ENCODE results near the gene SLC66A1. TPM values are rescaled to one million over a fixed set of nuclear protein-coding genes. Genes with fewer than 3 reads are reported as not detected.

SLC66A1 gene
- total RNA-seq, 1 experiment from 2014 or later = 17.5 TPM

GRCh38 chr1:19325368-19325957 is 13.3 kb downstream of the SLC66A1 start:
- DNase-seq (ENCODE audit: low read depth) = no peak

GRCh38 chr1:19325958-19326747 is 14.0 kb downstream of the SLC66A1 start:
- no peak for DNase-seq (ENCODE audit: low read depth)

- no peak for DNase-seq (ENCODE audit: low read depth)
Measured at GRCh38 chr1:19326748-19327065, 14.6 kb downstream of the SLC66A1 start.

GRCh38 chr1:19327301-19327700 is 15.2 kb downstream of the SLC66A1 start:
- DNase-seq (ENCODE audit: low read depth) = no peak

- DNase-seq (ENCODE audit: low read depth) = no peak
Measured at GRCh38 chr1:19327736-19328135, 15.6 kb downstream of the SLC66A1 start.

GRCh38 chr1:19328486-19328885 is 16.4 kb downstream of the SLC66A1 start:
- DNase-seq (ENCODE audit: low read depth) = no peak

GRCh38 chr1:19329188-19329587 is 17.1 kb downstream of the SLC66A1 start:
- DNase-seq (ENCODE audit: low read depth) = no peak

GRCh38 chr1:19329611-19330010 is 17.5 kb downstream of the SLC66A1 start:
- DNase-seq (ENCODE audit: low read depth) = no peak

- DNase-seq (ENCODE audit: low read depth) = no peak
Measured at GRCh38 chr1:19330449-19331135, 18.5 kb downstream of the SLC66A1 start.

GRCh38 chr1:19331262-19331878 is 19.2 kb downstream of the SLC66A1 start:
- no peak for DNase-seq (ENCODE audit: low read depth)

GRCh38 chr1:19332832-19333231 is 20.7 kb downstream of the SLC66A1 start:
- no peak for DNase-seq (ENCODE audit: low read depth)

GRCh38 chr1:19333587-19334354 is 21.6 kb downstream of the SLC66A1 start:
- no peak for DNase-seq (ENCODE audit: low read depth)

GRCh38 chr1:19336543-19336942 is 24.4 kb downstream of the SLC66A1 start:
- DNase-seq (ENCODE audit: low read depth) = peak; percentile 71

GRCh38 chr1:19337289-19337688 is 25.2 kb downstream of the SLC66A1 start:
- no peak for DNase-seq (ENCODE audit: low read depth)

- no peak for DNase-seq (ENCODE audit: low read depth)
Measured at GRCh38 chr1:19338323-19338762, 26.2 kb downstream of the SLC66A1 start.

GRCh38 chr1:19339214-19339861 is 27.2 kb downstream of the SLC66A1 start:
- no peak for DNase-seq (ENCODE audit: low read depth)

- DNase-seq (ENCODE audit: low read depth) = no peak
Measured at GRCh38 chr1:19340387-19340937, 28.3 kb downstream of the SLC66A1 start.

GRCh38 chr1:19341201-19342061 is 29.3 kb downstream of the SLC66A1 start:
- DNase-seq (ENCODE audit: low read depth) = peak; percentile 79

- no peak for DNase-seq (ENCODE audit: low read depth)
Measured at GRCh38 chr1:19342062-19342750, 30.1 kb downstream of the SLC66A1 start.
